ENCODE results near the gene ERCC2. TPM values are rescaled to one million over a fixed set of nuclear protein-coding genes. Genes with fewer than 3 reads are reported as not detected.

ERCC2 gene
- total RNA-seq, 1 experiment from 2014 or later = 27.8 TPM

- ChIA-PET CTCF (no interaction called here), POLR2A (interaction anchor here (0.6 kb wide), 1 partner anchor 12 kb away, joined by 3 read pairs; no protein-coding TSS in a partner anchor)
- BruUV-seq (replicated peaks) = no TSS peak
- Mint-ChIP-seq H3K27ac (ENCODE audit: low read depth, unreplicated experiment) (peak overlapping the region; percentile 59), H3K4me3 (ENCODE audit: unreplicated experiment) (no peak overlapping the region), H3K9me3 (ENCODE audit: unreplicated experiment) (no peaks in the 10 kb centered on the region), H3K27me3 (ENCODE audit: insufficient read depth, unreplicated experiment) (no peaks in the 10 kb centered on the region), H3K36me3 (ENCODE audit: insufficient read depth, unreplicated experiment) (peaks cover 20% of the 10 kb centered on the region), H3K4me1 (ENCODE audit: insufficient read depth, unreplicated experiment) (no peaks in the 10 kb centered on the region)
- TF ChIP-seq CTCF (IDR thresholded peaks at IDR 0.05; ENCODE audit: unreplicated experiment) = no peak
- no peak for DNase-seq (ENCODE audit: unreplicated experiment)
- intact Hi-C loops (cut with micrococcal nuclease) = no loop called here
Measured at GRCh38 chr19:45356760-45357444, 13.5 kb downstream of the ERCC2 start.

GRCh38 chr19:45355910-45356309, 14.5 kb downstream of the ERCC2 start:
- TF ChIP-seq CTCF (IDR thresholded peaks at IDR 0.05; ENCODE audit: unreplicated experiment) = no peak
- BruUV-seq (replicated peaks) = no TSS peak
- CTCF ChIA-PET = no interaction called here

GRCh38 chr19:45355402-45355801, 15.0 kb downstream of the ERCC2 start:
- no peaks in the 10 kb centered on the region for H3K27me3 Mint-ChIP-seq (ENCODE audit: insufficient read depth, unreplicated experiment)
- H3K4me1 Mint-ChIP-seq (ENCODE audit: insufficient read depth, unreplicated experiment) = no peaks in the 10 kb centered on the region
- no TSS peak for BruUV-seq (replicated peaks)
- peaks cover 27% of the 10 kb centered on the region for H3K36me3 Mint-ChIP-seq (ENCODE audit: insufficient read depth, unreplicated experiment)
- no peaks in the 10 kb centered on the region for H3K9me3 Mint-ChIP-seq (ENCODE audit: unreplicated experiment)
- ChIA-PET POLR2A (no interaction called here), CTCF (interaction anchor here (0.6 kb wide), 1 partner anchor 168 kb away, joined by 4 read pairs; no protein-coding TSS in a partner anchor)
- intact Hi-C loops (cut with micrococcal nuclease) = no loop called here
- TF ChIP-seq CTCF (IDR thresholded peaks at IDR 0.05; ENCODE audit: unreplicated experiment) = no peak
- no peak overlapping the region for H3K27ac Mint-ChIP-seq (ENCODE audit: low read depth, unreplicated experiment)
- no peak overlapping the region for H3K4me3 Mint-ChIP-seq (ENCODE audit: unreplicated experiment)
- DNase-seq (ENCODE audit: unreplicated experiment) = no peak

More at GRCh38 chr19:45355910-45356309, 14.5 kb downstream of the ERCC2 start:
- intact Hi-C loops (cut with micrococcal nuclease) = no loop called here
- no peak for DNase-seq (ENCODE audit: unreplicated experiment)
- Mint-ChIP-seq H3K9me3 (ENCODE audit: unreplicated experiment) (no peaks in the 10 kb centered on the region), H3K27ac (ENCODE audit: low read depth, unreplicated experiment) (no peak overlapping the region), H3K4me3 (ENCODE audit: unreplicated experiment) (no peak overlapping the region), H3K27me3 (ENCODE audit: insufficient read depth, unreplicated experiment) (no peaks in the 10 kb centered on the region), H3K36me3 (ENCODE audit: insufficient read depth, unreplicated experiment) (peaks cover 24% of the 10 kb centered on the region), H3K4me1 (ENCODE audit: insufficient read depth, unreplicated experiment) (no peaks in the 10 kb centered on the region)
- POLR2A ChIA-PET = no interaction called here

GRCh38 chr19:45354241-45354842, 16.0 kb downstream of the ERCC2 start:
- Mint-ChIP-seq H3K9me3 (ENCODE audit: unreplicated experiment) (no peaks in the 10 kb centered on the region), H3K4me3 (ENCODE audit: unreplicated experiment) (no peak overlapping the region), H3K36me3 (ENCODE audit: insufficient read depth, unreplicated experiment) (peaks cover 19% of the 10 kb centered on the region), H3K27me3 (ENCODE audit: insufficient read depth, unreplicated experiment) (no peaks in the 10 kb centered on the region), H3K27ac (ENCODE audit: low read depth, unreplicated experiment) (no peak overlapping the region), H3K4me1 (ENCODE audit: insufficient read depth, unreplicated experiment) (no peaks in the 10 kb centered on the region)
- ChIA-PET CTCF (interaction anchor here (0.5 kb wide), 1 partner anchor 17 kb away, joined by 3 read pairs; no protein-coding TSS in a partner anchor), POLR2A (no interaction called here)
- BruUV-seq (replicated peaks) = no TSS peak
- TF ChIP-seq CTCF (IDR thresholded peaks at IDR 0.05; ENCODE audit: unreplicated experiment) = no peak
- no peak for DNase-seq (ENCODE audit: unreplicated experiment)
- intact Hi-C loops (cut with micrococcal nuclease) = no loop called here

Measured in MCF 10A (cell line).